Activated CD4-positive, alpha-beta T cell treated with anti-CD3 and anti-CD28 coated beads, Interleukin-2, amount 10 ng/mL, durations not matched to agents 24 days and 14 days (primary cell): Measurements from ENCODE around the gene SPOCK2. TPM values are rescaled to one million over a fixed set of nuclear protein-coding genes. Genes with fewer than 3 reads are reported as not detected.
A peak's percentile ranks its signal among the peaks of the same experiment; 100 is the strongest.
"Not testable (repeated sequence)": the region's sequence is repeated elsewhere in the genome, so short reads cannot be mapped to it uniquely, and the experiment has no call there.

Experiments used
- DNase-seq: peaks from one replicate; pipeline ENCODE4 v3.0.0; 2022
- H3K27ac Mint-ChIP-seq: one replicate; pipeline ENCODE4 v1.8.0; 2022; ENCODE audit warnings: mild to moderate bottlenecking, mixed read lengths
- H3K27me3 Mint-ChIP-seq: one replicate; pipeline ENCODE4 v1.8.0; 2022; ENCODE audit warnings: mixed read lengths
- H3K36me3 Mint-ChIP-seq: one replicate; pipeline ENCODE4 v1.8.0; 2022; ENCODE audit warnings: low read depth, mild to moderate bottlenecking, mixed read lengths
- H3K4me1 Mint-ChIP-seq: one replicate; pipeline ENCODE4 v1.8.0; 2021; ENCODE audit warnings: mixed read lengths
- H3K4me3 Mint-ChIP-seq: one replicate; pipeline ENCODE4 v1.8.0; 2022; ENCODE audit warnings: mild to moderate bottlenecking, moderate library complexity, mixed read lengths
- H3K9me3 Mint-ChIP-seq: one replicate; pipeline ENCODE4 v1.8.0; 2021; ENCODE audit warnings: mixed read lengths
- intact Hi-C: fragments of 100-400 bp; cut with micrococcal nuclease; formaldehyde crosslinking; loops from one replicate; pipeline ENCODE4 v1.15.1; 2023
- total RNA-seq: library from RNA; stranded (reverse); gene quantifications from 2 replicates; pipeline ENCODE4 v1.2.3, GENCODE V29; 2022

The SPOCK2 gene
- total RNA-seq, 1 donor from 2014 or later, result 106 TPM

- no peak for DNase-seq
These were observed 33.9 kb upstream of the SPOCK2 start for GRCh38 chr10:72122221-72122620.

GRCh38 chr10:72121389-72121788 is 33.0 kb upstream of the SPOCK2 start:
- H3K36me3 Mint-ChIP-seq, result peaks cover 29% of the 10 kb centered on the region
- intact Hi-C loops, result no loop called here
- no peak overlapping the region for H3K4me3 Mint-ChIP-seq
- peaks cover 17% of the 10 kb centered on the region for H3K4me1 Mint-ChIP-seq
- no peak for DNase-seq
- H3K27me3 Mint-ChIP-seq, result no peaks in the 10 kb centered on the region
- no peak overlapping the region for H3K27ac Mint-ChIP-seq
- H3K9me3 Mint-ChIP-seq, result peaks cover 6% of the 10 kb centered on the region

More at GRCh38 chr10:72122221-72122620, 33.9 kb upstream of the SPOCK2 start:
- Mint-ChIP-seq H3K27ac (peak overlapping the region; percentile 22), H3K36me3 (peaks cover 30% of the 10 kb centered on the region), H3K4me1 (peaks cover 22% of the 10 kb centered on the region), H3K9me3 (peaks cover 3% of the 10 kb centered on the region), H3K27me3 (no peaks in the 10 kb centered on the region), H3K4me3 (no peak overlapping the region)
- intact Hi-C loops, result no loop called here

- no peak overlapping the region for H3K4me3 Mint-ChIP-seq
- H3K27ac Mint-ChIP-seq, result no peak overlapping the region
- H3K27me3 Mint-ChIP-seq, result no peaks in the 10 kb centered on the region
- peaks cover 38% of the 10 kb centered on the region for H3K36me3 Mint-ChIP-seq
- peaks cover 8% of the 10 kb centered on the region for H3K9me3 Mint-ChIP-seq
- DNase-seq, result no peak
- peaks cover 6% of the 10 kb centered on the region for H3K4me1 Mint-ChIP-seq
- intact Hi-C loops, result no loop called here
These were observed 28.0 kb upstream of the SPOCK2 start for GRCh38 chr10:72116372-72116771.

GRCh38 chr10:72114706-72115450 is 26.5 kb upstream of the SPOCK2 start:
- Mint-ChIP-seq H3K27ac (no peak overlapping the region), H3K4me1 (peaks cover 13% of the 10 kb centered on the region), H3K36me3 (peaks cover 34% of the 10 kb centered on the region), H3K27me3 (no peaks in the 10 kb centered on the region), H3K9me3 (peaks cover 8% of the 10 kb centered on the region), H3K4me3 (no peak overlapping the region)
- DNase-seq, result no peak
- intact Hi-C loops, result no loop called here

- Mint-ChIP-seq H3K27me3 (no peaks in the 10 kb centered on the region), H3K9me3 (no peaks in the 10 kb centered on the region), H3K36me3 (peaks cover 25% of the 10 kb centered on the region), H3K4me3 (no peak overlapping the region), H3K27ac (no peak overlapping the region), H3K4me1 (peaks cover 50% of the 10 kb centered on the region)
- intact Hi-C loops, result no loop called here
- DNase-seq, result no peak
These were observed 22.5 kb upstream of the SPOCK2 start for GRCh38 chr10:72110673-72111401.

- Mint-ChIP-seq H3K4me3 (peak overlapping the region; percentile 10), H3K4me1 (peaks cover 55% of the 10 kb centered on the region)
- intact Hi-C loops, result no loop called here
These were observed 21.3 kb upstream of the SPOCK2 start for GRCh38 chr10:72109636-72110157.

GRCh38 chr10:72108830-72109635 is 20.7 kb upstream of the SPOCK2 start:
- DNase-seq, result no peak
- peaks cover 23% of the 10 kb centered on the region for H3K36me3 Mint-ChIP-seq
- H3K27ac Mint-ChIP-seq, result peak overlapping the region; percentile 73
- H3K9me3 Mint-ChIP-seq, result no peaks in the 10 kb centered on the region
- H3K27me3 Mint-ChIP-seq, result no peaks in the 10 kb centered on the region
- H3K4me3 Mint-ChIP-seq, result peak overlapping the region; percentile 14
- intact Hi-C loops, result no loop called here
- H3K4me1 Mint-ChIP-seq, result peaks cover 57% of the 10 kb centered on the region

More at GRCh38 chr10:72109636-72110157, 21.3 kb upstream of the SPOCK2 start:
- H3K36me3 Mint-ChIP-seq, result peaks cover 21% of the 10 kb centered on the region
- no peaks in the 10 kb centered on the region for H3K27me3 Mint-ChIP-seq
- no peaks in the 10 kb centered on the region for H3K9me3 Mint-ChIP-seq
- peak; percentile 64 for DNase-seq
- H3K27ac Mint-ChIP-seq, result peak overlapping the region; percentile 73

- Mint-ChIP-seq H3K4me3 (peak overlapping the region; percentile 83), H3K36me3 (peaks cover 26% of the 10 kb centered on the region), H3K27ac (peak overlapping the region; percentile 93), H3K4me1 (peaks cover 55% of the 10 kb centered on the region)
- H3K27me3 Mint-ChIP-seq, intact Hi-C loops, DNase-seq, H3K9me3 Mint-ChIP-seq: not testable (repeated sequence)
These were observed 19.6 kb upstream of the SPOCK2 start for GRCh38 chr10:72108004-72108370.

GRCh38 chr10:72107325-72108003 is 19.1 kb upstream of the SPOCK2 start:
- DNase-seq, result peak; percentile 84

GRCh38 chr10:72106896-72107295 is 18.5 kb upstream of the SPOCK2 start:
- Mint-ChIP-seq H3K9me3 (no peaks in the 10 kb centered on the region), H3K27ac (peak overlapping the region; percentile 93), H3K4me1 (peaks cover 60% of the 10 kb centered on the region), H3K27me3 (no peaks in the 10 kb centered on the region), H3K36me3 (peaks cover 29% of the 10 kb centered on the region), H3K4me3 (peak overlapping the region; percentile 83)
- intact Hi-C loops, result loop anchor here (1.0 kb wide), 2 partner anchors 12 to 19 kb away; partner anchors contain the start of gene SPOCK2
- no peak for DNase-seq

More at GRCh38 chr10:72107325-72108003, 19.1 kb upstream of the SPOCK2 start:
- Mint-ChIP-seq H3K4me3 (peak overlapping the region; percentile 83), H3K4me1 (peaks cover 55% of the 10 kb centered on the region), H3K9me3 (no peaks in the 10 kb centered on the region), H3K36me3 (peaks cover 28% of the 10 kb centered on the region), H3K27me3 (no peaks in the 10 kb centered on the region), H3K27ac (peak overlapping the region; percentile 93)
- intact Hi-C loops, result loop anchor here (1.0 kb wide), 2 partner anchors 12 to 19 kb away; partner anchors contain the start of gene SPOCK2

- Mint-ChIP-seq H3K36me3 (peaks cover 35% of the 10 kb centered on the region), H3K4me3 (peak overlapping the region; percentile 83), H3K27ac (peak overlapping the region; percentile 93), H3K27me3 (no peaks in the 10 kb centered on the region), H3K4me1 (peaks cover 65% of the 10 kb centered on the region), H3K9me3 (no peaks in the 10 kb centered on the region)
- intact Hi-C loops, result no loop called here
- no peak for DNase-seq
These were observed 18.0 kb upstream of the SPOCK2 start for GRCh38 chr10:72106154-72106849.

- intact Hi-C loops, result no loop called here
- no peaks in the 10 kb centered on the region for H3K27me3 Mint-ChIP-seq
These were observed 17.4 kb upstream of the SPOCK2 start for GRCh38 chr10:72105710-72106109.

More at GRCh38 chr10:72105710-72106109, 17.4 kb upstream of the SPOCK2 start:
- H3K27ac Mint-ChIP-seq, result peak overlapping the region; percentile 34
- H3K9me3 Mint-ChIP-seq, result no peaks in the 10 kb centered on the region
- DNase-seq, result no peak
- peaks cover 40% of the 10 kb centered on the region for H3K36me3 Mint-ChIP-seq
- no peak overlapping the region for H3K4me3 Mint-ChIP-seq
- H3K4me1 Mint-ChIP-seq, result peaks cover 62% of the 10 kb centered on the region
